H54 (cell line): ENCODE results near the gene PCOLCE2.

Source experiments
- DNase-seq: peaks from one replicate; pipeline ENCODE4 v3.0.0; 2011; ENCODE audit warnings: low spot score, mixed read lengths; ENCODE audit not compliant: insufficient read length
- FAIRE-seq: peaks from 3 replicates; lab custom pipeline; 2011; peaks lifted over from hg19 to GRCh38; lab: Jason Lieb, UNC
- POLR2A ChIP-seq: IDR thresholded peaks from 2 replicates; pipeline ENCODE4 v1.6.1; 2011; ENCODE audit warnings: low read depth, mild to moderate bottlenecking, low read length

PCOLCE2 gene

GRCh38 chr3:142844339-142844977 is 44.4 kb downstream of the PCOLCE2 start:
- no peak for TF ChIP-seq POLR2A
- DNase-seq, result no peak
- FAIRE-seq, result peak; percentile 72

GRCh38 chr3:142839831-142840230 is 49.1 kb downstream of the PCOLCE2 start:
- no peak for FAIRE-seq
- no peak for DNase-seq
- no peak for TF ChIP-seq POLR2A

DNA sequence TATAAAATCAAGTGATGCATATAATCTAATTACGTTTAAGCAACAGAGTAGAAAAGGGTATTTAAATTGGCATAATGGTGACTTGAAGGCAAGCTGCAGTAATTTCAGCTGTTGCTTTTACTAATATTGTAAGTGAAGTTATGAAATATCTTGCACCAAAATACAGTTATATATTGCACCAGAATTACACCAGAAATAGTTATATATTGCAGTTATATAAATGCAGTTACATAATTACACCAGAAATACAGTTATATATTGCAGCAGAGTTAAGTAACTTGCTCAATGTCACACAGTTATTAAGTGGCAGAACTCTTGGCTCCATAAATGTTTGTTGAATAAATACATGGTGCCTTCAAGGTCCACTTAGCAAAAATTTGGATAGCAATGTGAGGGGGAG is 51.4 kb downstream of the PCOLCE2 start:
- TF ChIP-seq POLR2A, result no peak
- FAIRE-seq, result peak; percentile 45
- DNase-seq, result no peak

DNA sequence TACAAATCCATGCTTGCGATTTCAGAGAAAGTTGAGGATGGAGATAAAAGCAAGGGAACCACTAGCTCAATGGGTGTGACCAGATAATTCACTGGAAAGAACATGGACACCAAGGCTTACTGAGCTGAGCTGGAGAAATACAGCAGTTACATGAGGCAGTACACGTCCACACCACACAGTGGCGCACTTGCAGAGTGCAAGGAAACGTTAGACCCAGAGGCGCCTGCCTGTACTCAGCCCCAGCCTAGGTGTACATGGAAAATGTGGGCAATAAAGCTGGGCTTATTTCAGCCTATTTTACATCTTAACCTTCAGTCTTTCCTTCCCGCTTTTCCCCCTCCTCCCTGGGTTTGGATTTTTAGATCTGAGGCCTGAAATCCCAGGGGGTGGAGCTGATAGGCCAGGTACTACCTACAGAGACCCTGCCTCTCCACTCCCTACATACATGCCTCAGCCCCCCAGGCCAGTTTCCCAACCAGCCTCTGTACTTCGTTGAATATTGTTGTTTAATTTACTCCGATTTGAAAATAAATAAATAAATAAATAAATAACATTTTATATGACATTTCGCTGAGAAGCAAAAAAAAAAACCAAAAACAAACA is 60.1 kb downstream of the PCOLCE2 start:
- FAIRE-seq, result peak; percentile 99
- peak; percentile 63 for DNase-seq
- TF ChIP-seq POLR2A, result no peak

- FAIRE-seq, result no peak
- DNase-seq, result no peak
- no peak for TF ChIP-seq POLR2A
Measured at GRCh38 chr3:142819179-142819578, 69.7 kb downstream of the PCOLCE2 start.

- no peak for FAIRE-seq
- no peak for DNase-seq
- TF ChIP-seq POLR2A, result no peak
Measured at GRCh38 chr3:142818651-142819050, 70.2 kb downstream of the PCOLCE2 start.

DNA sequence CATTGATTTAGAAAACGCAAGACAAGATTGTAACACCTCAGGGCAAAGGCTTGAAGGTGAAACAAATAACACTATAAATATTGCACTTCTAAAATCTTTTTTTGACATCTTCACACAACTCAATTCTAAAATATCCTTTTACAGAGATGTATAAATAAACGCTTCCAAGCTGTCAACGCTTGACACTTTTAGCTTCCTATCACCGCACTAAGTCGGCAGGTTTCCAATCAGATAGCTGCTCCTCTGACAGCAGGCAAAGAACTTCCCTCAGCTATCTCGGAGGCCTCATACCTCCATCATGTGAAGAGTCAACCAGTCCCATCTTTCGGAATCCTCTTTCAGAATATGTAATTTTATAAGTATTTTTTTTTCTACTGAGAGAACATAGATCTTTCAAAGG is 71.0 kb downstream of the PCOLCE2 start:
- DNase-seq (no peak), FAIRE-seq (no peak)
- no peak for TF ChIP-seq POLR2A

DNA sequence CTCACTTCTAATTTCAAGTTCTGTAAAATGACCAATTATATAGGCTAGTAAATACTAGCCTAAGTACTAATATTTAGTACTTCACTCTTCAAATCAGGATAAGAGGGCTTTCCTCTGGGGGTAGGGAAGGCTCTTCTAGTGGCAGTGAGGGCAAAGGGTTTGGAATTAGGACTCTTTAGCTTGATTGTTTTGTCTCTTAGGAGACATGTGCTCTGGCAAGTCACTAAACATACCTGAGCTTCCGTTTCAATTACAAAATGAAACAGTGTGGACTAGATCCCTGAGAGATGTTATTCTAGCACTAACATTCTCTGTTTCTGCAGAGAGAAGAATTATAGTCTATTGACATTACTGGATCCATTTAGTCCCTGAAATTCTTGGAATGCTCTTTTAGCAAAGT is 71.5 kb downstream of the PCOLCE2 start:
- no peak for DNase-seq
- no peak for TF ChIP-seq POLR2A
- FAIRE-seq, result no peak

GRCh38 chr3:142815803-142816202 is 73.1 kb downstream of the PCOLCE2 start:
- FAIRE-seq, result no peak
- TF ChIP-seq POLR2A, result no peak
- no peak for DNase-seq

DNA sequence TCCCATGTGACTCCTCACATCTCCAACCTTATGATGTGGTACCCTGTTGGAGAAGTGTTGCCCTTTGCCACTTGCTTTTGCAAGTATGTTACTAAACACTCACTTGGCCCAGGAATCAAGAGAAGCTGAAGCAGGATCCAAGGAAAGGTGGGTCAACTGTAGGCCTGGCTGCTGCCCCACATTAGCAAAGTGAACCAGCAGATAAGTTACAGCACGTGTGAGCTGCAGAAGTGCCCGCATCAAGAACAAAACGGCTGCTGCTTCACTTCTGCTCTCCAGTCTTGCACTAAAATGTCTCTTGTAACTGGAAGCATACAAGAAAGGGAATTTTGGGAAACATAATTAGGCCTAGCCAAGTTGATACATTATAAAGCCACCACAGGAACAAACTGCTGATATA is 79.6 kb downstream of the PCOLCE2 start:
- DNase-seq (no peak), FAIRE-seq (no peak)
- TF ChIP-seq POLR2A, result no peak

DNA sequence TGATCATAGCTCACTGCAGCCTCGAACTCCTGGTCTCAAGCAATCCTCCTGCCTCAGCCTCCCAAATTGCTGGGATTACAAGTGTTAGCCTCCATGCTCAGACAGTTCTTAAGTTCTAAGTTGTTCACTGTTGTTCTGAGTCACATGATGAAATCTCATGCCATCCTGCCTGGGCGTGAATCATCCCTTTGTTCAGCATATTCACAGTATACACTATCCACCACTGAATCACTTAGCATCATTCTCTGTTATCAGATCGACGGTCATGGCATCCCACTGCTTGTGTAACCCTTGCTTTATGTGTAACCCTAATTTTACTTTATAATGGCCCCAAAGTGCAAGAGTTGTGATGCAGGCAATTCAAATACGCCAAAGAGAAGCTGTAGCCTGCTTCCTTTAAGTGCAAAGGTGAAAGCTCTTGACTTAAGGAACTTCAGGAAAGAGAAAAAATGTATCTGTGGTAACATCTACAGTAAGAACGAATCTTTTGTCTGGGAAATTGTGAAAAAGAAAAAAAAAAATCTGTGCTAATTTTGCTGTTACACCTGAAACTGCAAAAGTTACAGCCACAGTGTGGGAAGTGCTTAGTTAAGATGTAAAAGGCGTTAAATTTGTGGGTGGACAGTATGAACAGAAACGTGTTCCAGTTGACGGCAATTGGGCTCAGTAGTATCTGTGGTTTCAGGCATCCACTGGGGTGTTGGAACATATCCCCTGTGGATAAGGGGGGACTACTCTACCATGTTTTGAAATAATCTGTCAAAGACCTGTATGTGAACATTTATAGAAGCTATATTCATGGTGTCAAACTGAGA is 80.6 kb downstream of the PCOLCE2 start:
- TF ChIP-seq POLR2A, result no peak
- FAIRE-seq, result peak; percentile 99
- peak; percentile 31 for DNase-seq

- no peak for FAIRE-seq
- no peak for TF ChIP-seq POLR2A
- DNase-seq, result no peak
Measured at GRCh38 chr3:142802891-142803290, 86.0 kb downstream of the PCOLCE2 start.

GRCh38 chr3:142801746-142802145 is 87.1 kb downstream of the PCOLCE2 start:
- no peak for FAIRE-seq
- no peak for TF ChIP-seq POLR2A
- DNase-seq, result no peak

DNA sequence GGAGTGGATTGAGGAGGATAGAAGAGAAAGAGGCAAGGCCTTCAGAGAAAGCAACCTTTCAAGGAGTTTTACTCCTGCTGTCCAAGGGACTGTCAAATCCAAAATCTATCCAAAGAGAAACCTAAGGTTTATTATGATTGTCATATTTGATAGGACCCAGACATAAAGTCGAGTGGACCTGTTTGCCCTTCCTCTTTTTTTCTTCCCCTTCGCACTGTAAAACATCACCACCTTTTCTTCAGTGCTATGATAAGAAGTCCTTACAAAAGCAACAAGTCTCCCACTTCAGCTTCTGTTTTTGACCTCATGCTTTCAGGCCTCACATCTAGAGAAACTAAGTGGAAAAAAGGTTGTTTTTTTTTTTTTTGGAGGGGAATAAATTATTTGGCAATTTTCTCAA is 92.1 kb downstream of the PCOLCE2 start:
- DNase-seq, result no peak
- TF ChIP-seq POLR2A, result no peak
- no peak for FAIRE-seq
